Activated CD8-positive, alpha-beta memory T cell treated with anti-CD3 and anti-CD28 coated beads, Interleukin-2, amount 50 U/mL, for 1 hour (primary cell): ENCODE data around the gene SLC22A13.
"Not testable (repeated sequence)": the region's sequence is repeated elsewhere in the genome, so short reads cannot be mapped to it uniquely, and the experiment has no call there.

ENCODE experiments used
- DNase-seq: peaks from one replicate; pipeline ENCODE4 v3.0.0-alpha.2; 2020; ENCODE audit errors: extremely low read depth

The SLC22A13 gene

GRCh38 chr3:38297947-38298711 is 32.5 kb downstream of the SLC22A13 start:
- no peak for DNase-seq

DNA sequence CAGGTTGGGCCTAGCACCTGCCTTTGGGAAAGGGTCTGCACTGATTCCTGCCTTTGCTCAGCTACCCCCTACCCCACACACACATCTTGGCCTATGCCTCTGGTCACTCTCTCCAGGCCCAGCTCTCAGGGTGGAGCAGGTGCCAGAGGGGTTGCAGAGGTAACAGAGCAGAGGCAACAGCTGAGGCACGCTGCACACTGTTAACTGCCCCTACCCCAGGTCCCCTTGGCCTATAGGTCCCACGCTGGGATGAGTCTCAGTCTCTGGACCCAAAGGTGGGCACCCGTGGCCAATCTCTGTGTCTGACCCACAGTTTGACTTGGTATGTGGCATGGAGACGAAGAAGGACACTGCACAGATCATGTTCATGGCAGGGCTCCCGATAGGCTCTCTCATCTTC is 41.3 kb downstream of the SLC22A13 start:
- no peak for DNase-seq

DNA sequence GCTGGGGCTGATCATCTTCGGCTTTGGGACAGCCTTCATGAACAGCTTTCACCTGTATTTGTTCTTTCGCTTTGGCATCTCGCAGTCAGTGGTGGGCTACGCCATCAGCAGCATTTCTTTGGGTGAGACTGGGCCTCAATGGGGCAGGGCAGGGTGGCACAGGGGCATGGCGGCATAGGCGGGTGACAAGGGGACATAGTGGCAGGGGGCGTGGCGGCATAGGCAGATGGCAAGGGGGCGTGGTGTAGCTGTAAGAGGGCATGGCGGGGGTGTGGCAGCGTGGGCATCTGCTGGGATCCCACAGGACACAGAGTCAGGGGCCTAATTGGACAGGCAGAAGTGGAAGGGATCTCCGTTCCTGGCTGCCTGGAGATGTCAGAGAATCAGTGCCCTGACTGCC is 42.0 kb downstream of the SLC22A13 start:
- no peak for DNase-seq

GRCh38 chr3:38308456-38308855 is 42.8 kb downstream of the SLC22A13 start:
- no peak for DNase-seq

GRCh38 chr3:38311476-38311875 is 45.9 kb downstream of the SLC22A13 start:
- DNase-seq = no peak

GRCh38 chr3:38311941-38312340 is 46.3 kb downstream of the SLC22A13 start:
- no peak for DNase-seq

DNA sequence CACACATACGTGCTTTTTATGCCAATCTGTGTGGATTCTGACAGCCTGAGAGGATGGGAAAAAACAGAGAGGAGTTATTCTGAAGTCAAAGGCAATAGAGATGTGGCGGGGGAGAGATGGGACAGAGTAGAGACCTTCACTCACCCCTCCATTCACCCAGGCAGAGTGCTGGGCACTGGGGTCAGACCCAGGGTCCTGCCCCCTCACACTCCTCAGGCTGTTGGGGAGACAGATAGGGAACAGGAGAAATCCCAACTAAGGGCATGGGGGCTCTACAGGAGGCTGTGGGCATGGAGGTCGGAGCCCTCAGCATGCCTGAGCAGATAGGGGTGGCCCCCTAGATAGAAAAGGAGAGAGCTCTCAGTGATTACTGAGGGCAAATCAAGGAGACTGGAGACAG is 46.7 kb downstream of the SLC22A13 start:
- DNase-seq = no peak

DNA sequence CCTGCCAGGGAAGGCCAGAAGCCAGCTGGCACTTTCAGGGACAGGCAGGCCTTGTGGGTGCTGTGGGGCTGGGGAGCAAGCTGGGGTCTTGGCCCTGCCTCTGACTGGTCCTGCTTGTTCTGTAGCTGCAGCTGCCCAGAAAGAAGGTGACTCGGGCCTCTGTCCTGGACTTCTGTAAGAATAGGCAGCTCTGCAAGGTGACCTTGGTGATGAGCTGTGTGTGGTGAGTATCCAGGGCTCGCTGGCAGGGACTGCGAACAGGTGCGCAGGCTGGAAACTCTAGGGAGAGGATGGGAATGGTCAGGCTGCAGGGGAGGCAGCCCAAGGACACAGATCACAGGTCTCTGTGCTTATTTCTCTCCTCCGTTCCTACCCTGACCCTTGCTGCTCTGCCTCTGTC is 47.7 kb downstream of the SLC22A13 start:
- no peak for DNase-seq

DNA sequence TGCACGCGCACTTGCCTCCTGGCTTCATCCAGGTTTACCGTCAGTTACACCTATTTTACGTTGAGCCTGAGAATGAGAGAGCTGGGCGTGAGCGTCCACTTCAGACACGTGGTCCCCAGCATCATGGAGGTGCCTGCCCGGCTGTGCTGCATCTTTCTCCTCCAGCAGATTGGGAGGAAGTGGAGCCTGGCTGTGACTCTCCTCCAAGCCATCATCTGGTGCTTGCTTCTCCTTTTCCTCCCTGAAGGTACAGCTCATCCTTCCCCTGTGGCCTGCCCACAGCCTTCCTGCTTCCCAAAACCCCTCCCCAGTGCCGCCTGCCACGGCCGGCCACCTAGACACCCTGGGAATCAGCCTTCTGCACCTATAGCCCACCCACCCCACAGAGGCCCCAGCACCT is 48.1 kb downstream of the SLC22A13 start:
- DNase-seq = no peak

- DNase-seq = no peak
These were observed 48.6 kb downstream of the SLC22A13 start for GRCh38 chr3:38314112-38314763.

DNA sequence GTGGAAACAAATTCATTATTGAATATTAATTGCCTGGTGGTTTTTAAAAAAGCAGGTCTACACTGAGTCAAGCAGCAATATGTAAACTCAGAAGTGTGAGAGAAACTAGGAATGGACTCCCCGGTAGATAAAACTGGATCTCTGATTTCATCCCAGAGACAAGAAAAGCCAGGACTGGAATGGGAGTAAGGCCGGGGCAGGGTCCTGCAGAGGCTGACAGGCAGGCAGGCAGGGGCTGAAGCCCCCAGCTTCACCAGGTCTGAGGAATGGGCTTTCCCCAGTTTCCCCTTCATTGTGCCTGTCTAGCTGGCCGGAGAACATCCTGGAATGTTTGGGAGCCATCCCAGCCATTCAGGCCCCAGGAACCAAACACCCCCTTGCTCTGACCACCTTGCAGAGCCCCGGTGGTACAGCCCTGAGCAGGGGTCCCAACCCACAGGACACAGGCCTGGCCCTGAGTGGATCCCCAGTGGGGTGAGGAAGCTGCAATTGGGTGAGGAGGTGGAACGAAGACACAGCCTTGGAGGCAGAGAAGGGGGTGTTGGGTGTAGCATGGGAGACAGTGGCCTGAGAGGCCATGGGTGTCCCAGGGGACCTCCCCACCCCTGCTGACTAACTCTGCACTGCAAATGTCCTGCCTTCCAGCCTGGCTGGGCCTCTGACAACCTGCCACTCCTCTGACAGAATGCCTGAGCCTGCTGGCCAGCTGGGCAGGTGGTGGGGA is 49.3 kb downstream of the SLC22A13 start:
- no peak for DNase-seq

DNA sequence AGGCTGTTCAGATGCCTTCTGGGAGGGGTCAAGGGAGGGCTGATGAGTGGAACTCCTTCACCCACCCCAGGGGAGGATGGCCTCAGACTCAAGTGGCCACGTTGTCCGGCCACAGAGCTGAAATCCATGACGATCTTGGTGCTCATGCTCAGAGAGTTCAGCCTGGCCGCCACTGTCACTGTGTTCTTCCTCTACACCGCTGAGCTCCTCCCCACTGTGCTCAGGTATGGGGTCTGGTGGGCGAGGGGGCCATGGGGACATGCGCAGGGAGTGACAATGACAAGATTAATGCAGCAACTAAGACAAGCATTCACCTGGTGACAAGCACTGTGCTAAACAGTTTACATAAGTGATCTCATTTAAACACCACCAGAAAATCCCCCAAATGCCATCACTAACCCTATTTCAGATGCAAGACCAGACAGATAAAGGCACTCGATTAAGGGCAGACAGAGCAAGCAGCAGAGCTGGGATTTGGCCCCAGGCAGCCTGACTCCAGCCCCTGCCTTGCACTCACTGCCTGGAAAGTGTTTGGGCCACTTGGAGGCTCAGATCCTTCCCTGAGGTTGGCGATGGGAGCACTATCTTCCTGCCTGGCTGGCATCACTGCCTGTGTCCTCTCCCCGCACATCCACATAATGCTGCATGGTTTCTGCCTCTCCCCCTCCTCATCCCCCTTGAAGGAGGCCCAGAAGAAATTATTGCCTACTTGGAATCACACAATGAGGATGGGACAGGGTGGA is 50.0 kb downstream of the SLC22A13 start:
- DNase-seq = no peak

GRCh38 chr3:38316356-38317191 is 51.0 kb downstream of the SLC22A13 start:
- DNase-seq = no peak

- DNase-seq = no peak
These were observed 51.7 kb downstream of the SLC22A13 start for GRCh38 chr3:38317192-38317759.

- no peak for DNase-seq
These were observed 53.4 kb downstream of the SLC22A13 start for GRCh38 chr3:38318766-38319671.

DNA sequence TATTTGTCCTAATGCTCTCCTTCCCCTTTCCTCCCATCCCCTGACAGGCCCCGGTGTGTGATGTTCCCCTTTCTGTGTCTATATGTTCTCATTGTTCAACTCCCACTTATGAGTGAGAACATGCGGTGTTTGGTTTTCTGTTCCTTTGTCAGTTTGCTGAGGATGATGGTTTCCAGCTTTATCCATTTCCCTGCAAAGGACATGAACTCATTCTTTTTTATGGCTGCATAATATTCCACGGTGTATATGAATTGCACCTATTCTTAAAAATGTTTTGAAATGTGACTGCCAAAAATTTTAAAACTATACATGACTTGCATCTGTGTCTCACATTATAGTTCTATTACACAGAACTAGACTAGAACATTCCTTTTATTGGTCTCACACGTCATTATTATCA is 55.0 kb downstream of the SLC22A13 start:
- not testable (repeated sequence) for DNase-seq

DNA sequence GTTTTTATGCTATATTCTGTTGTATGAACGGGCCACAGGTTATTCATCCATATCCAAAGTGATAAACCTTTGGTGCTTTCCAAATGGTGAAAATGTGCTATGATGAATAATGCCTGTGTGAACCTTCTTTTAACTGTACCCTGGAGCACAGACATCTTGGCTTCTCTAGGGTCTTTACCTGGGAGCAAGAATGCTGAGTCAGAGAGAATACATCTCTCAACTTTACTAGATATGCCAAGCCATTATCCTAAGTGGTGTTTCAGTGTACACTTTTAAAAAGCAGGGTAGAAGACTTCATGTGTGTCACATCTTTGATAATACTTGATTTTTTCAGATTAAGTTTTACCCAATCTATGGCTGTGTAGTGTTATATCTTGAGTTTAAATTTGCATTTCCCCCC is 57.4 kb downstream of the SLC22A13 start:
- DNase-seq = no peak

GRCh38 chr3:38325256-38325655 is 59.6 kb downstream of the SLC22A13 start:
- no peak for DNase-seq

- no peak for DNase-seq
These were observed 61.9 kb downstream of the SLC22A13 start for GRCh38 chr3:38327335-38328009.
